GM10248 (cell line): ENCODE results near the gene CD84.
"Not testable (repeated sequence)": the region's sequence is repeated elsewhere in the genome, so short reads cannot be mapped to it uniquely, and the experiment has no call there.

Experiments
- CTCF ChIA-PET: fragments of 300-600 bp; sonication (Branson Sonifier 250); formaldehyde crosslinking; extraction: SDS; loops from one replicate; lab custom pipeline; 2021; ENCODE audit warnings: antibody characterized with exemption; lab: Yijun Ruan, JAX
- POLR2A ChIA-PET: fragments of 350-650 bp; sonication (Branson Sonifier 250); formaldehyde crosslinking; extraction: SDS; loops from one replicate; lab custom pipeline; 2020; ENCODE audit warnings: antibody characterized with exemption; lab: Yijun Ruan, JAX
- DNase-seq: peaks from one replicate; pipeline ENCODE4 v3.0.0; 2012; ENCODE audit errors: extremely low spot score
- CTCF ChIP-seq: IDR thresholded peaks from 2 replicates; pipeline ENCODE4 v1.5.1; 2012; ENCODE audit warnings: mild to moderate bottlenecking, low read depth; ENCODE audit errors: extremely low read depth, missing control alignments, control extremely low read depth

CD84 gene

GRCh38 chr1:160560806-160561205 lies 18.5 kb downstream of the CD84 start:
- POLR2A ChIA-PET: no interaction called here
- TF ChIP-seq CTCF: no peak
- CTCF ChIA-PET: interaction anchor here (0.7 to 18.5 kb wide), 8 partner anchors 10 to 195 kb away, joined by 3 to 163 read pairs (median 3); no protein-coding TSS in a partner anchor
- DNase-seq: no peak

- TF ChIP-seq CTCF: no peak
- DNase-seq: no peak
- CTCF ChIA-PET: interaction anchor here (0.7 to 18.5 kb wide), 8 partner anchors 11 to 194 kb away, joined by 3 to 163 read pairs (median 3); no protein-coding TSS in a partner anchor
- POLR2A ChIA-PET: interaction anchor here (1.3 kb wide), 1 partner anchor 11 kb away, joined by 3 read pairs; no protein-coding TSS in a partner anchor
These were observed 19.1 kb downstream of the CD84 start for GRCh38 chr1:160560045-160560705.

- ChIA-PET POLR2A (interaction anchor here (1.3 kb wide), 1 partner anchor 11 kb away, joined by 3 read pairs; no protein-coding TSS in a partner anchor), CTCF (interaction anchor here (1.2 to 18.5 kb wide), 5 partner anchors 11 to 131 kb away, joined by 3 to 163 read pairs (median 3); partner anchors contain the start of gene SLAMF6)
- DNase-seq: not testable (repeated sequence)
These were observed 19.9 kb downstream of the CD84 start for GRCh38 chr1:160559437-160559836.

GRCh38 chr1:160558660-160559380 lies 20.5 kb downstream of the CD84 start:
- DNase-seq: no peak
- CTCF ChIA-PET: interaction anchor here (0.6 to 18.5 kb wide), 8 partner anchors 10 to 130 kb away, joined by 3 to 163 read pairs (median 3); partner anchors contain the start of gene SLAMF6
- POLR2A ChIA-PET: no interaction called here
- no peak for TF ChIP-seq CTCF

DNA sequence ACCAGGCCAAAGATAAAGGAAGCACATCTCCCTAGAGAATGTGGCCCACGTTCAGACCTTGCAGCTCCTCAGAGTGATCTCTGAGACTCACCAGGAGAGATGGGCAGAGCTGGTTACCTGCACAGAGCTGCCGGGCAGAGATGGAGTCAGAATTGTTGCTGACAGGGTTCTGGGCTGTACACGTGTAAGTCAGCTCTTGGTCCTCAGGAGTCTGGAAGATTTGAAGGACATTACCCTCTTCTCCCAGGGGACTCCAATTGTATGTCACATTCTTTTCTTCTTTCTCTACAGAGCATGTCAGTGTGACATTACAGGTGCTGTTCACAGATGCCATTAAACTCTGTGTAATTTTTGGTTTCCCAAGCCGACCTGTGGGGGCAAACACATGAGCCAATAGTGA lies 25.5 kb downstream of the CD84 start:
- no peak for TF ChIP-seq CTCF
- ChIA-PET POLR2A (no interaction called here), CTCF (interaction anchor here (1.7 to 18.5 kb wide), 5 partner anchors 5 to 125 kb away, joined by 5 to 163 read pairs (median 95); no protein-coding TSS in a partner anchor)
- DNase-seq: no peak

GRCh38 chr1:160552425-160552824 lies 26.9 kb downstream of the CD84 start:
- CTCF ChIA-PET: interaction anchor here (1.1 to 18.5 kb wide), 8 partner anchors 4 to 124 kb away, joined by 3 to 163 read pairs (median 6); no protein-coding TSS in a partner anchor
- no peak for DNase-seq
- POLR2A ChIA-PET: no interaction called here
- TF ChIP-seq CTCF: no peak
